SW 1271 (cell line): ENCODE results near the gene ARID1B.

ENCODE experiments used
- DNase-seq, 2 experiments: peaks; one replicate each; lab custom pipeline; 2025; lab: John Stamatoyannopoulos, UW

Gene ARID1B

DNA sequence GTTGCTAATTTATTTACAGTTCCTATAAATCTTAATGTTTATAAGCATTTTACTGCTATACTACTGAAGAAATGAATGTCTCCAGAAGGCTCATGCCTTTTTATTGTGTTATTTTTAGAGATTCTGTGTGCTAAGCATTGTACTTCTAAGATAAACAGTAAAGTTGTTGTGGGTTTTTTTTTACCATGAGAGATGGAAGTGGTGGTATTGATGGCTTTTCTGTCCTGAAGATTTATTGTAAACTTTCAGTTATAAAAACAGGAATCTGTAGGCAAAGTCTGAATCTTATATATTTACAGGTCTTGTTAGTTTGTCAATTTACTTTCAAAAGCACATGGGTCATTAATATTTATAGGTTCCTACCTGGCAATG lies 299.3 kb downstream of the ARID1B start:
- no peak for DNase-seq

- DNase-seq: no peak
Observed at GRCh38 chr6:157077251-157077650, 300.1 kb downstream of the ARID1B start.

DNA sequence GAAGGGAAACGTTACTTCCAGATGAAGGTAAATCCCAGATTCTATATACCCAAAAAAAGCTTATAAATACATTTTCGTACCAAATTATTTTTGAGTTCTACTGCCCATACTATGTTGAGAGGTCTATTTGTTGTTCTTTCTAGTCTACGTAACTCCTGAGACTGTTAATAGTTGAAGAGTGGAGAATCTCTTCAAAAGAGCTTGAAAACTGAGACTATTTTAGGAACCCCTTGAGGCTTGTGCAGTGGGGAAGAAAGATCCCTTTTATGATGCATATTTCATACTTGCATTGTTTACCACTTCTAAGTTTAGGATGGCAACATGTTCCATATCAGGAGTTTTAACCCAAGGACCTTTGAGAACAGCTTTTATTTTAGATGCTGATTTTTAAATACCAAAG lies 301.1 kb downstream of the ARID1B start:
- no peak for DNase-seq

GRCh38 chr6:157079277-157079676 lies 302.1 kb downstream of the ARID1B start:
- DNase-seq: no peak

DNA sequence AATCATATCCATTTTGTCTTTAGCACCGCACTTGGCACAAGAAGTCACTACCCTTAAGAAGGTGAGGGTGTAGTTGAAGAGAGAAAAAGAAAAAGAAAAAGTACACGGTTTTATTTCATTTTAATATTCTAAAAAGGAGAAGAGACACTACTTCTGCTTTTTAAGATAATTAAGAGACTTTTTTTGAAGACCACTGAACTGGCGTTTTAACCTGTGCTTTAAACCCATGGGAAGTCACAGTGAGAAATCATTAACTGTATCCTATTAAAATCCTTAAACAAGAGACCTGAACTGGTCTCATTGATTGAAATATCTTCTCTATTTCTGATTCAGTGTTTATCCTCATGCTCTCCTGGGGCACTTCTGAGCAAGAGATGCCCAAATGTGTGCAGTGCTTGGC lies 302.6 kb downstream of the ARID1B start:
- no peak for DNase-seq

GRCh38 chr6:157080986-157081391 lies 303.8 kb downstream of the ARID1B start:
- no peak for DNase-seq

DNA sequence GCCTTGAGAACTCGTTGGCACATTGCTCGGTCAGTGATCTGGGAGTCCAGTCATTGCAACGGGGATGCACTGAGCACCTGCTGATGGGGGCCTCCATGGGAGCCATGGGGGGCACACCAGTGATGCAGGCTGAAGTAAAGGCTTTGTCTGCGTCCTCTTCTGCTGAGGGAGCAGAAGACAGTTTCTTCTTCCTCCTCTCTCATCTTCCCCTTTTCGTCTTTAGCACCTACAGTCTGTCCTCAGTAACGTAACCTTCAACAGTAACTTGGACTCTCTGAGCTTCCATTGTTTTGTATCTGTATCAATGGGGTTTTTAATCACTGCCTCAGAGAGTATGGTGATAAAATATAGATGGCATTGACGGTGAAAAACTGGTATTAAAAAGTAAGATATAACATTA lies 306.2 kb downstream of the ARID1B start:
- DNase-seq: no peak

DNA sequence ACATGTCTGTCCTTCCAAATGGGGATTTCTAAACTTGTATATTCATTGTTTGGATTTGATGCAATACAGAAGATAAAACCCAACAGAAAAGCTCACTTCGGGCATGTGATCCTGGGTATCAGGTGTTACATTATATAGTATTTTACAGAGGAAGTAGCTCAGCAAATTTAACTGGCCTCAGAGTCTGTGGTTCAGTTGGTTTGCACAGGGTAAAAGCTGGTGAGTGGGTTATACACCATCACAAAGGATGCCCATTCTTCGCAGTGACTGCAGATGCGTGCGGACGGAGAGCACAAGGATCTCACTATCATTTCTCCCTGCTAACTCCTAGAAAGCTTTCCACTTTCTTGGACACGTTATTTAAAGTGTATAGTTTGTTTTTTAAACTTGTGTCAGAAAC lies 309.5 kb downstream of the ARID1B start:
- DNase-seq: no peak

DNA sequence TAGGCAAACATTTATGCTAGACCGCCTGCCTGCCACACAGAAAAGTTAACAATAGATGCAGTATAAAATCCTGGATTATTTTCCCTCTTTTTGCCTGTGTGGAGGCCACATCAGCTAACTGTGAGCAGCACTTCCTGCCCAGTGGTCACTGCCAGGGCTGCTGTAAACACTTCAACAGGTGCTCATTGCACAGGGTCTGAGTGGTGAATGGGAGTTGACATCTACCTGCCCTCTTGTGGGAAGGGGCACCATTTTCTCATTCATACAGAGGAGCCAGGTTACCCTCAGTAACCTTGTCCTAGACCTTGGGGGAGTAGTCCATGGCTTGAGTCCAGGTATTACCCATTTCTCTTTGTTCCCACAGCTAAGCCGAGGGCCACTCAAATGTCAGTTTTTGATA lies 310.8 kb downstream of the ARID1B start:
- DNase-seq: no peak

GRCh38 chr6:157088841-157089240 lies 311.7 kb downstream of the ARID1B start:
- no peak for DNase-seq

DNA sequence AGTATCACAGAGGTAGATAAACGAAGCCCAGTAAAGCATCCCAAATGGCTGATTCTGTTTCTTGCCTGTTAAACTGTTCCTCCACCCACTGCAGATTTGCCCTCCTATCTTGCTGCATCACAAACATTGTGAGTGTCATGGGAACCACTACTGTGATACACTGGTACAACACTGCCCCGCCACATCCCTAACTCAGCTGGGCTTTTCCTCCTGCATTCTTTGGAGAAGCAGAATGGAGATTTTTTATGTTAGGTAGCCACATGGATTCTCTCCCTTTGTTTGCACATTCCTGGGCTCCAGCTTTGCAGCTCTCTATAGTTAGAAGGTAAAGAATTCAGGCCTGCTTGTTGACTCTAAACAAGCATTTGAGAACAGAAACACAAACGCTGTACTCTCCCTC lies 312.1 kb downstream of the ARID1B start:
- no peak for DNase-seq

- no peak for DNase-seq
Observed at GRCh38 chr6:157089851-157090250, 312.7 kb downstream of the ARID1B start.

DNA sequence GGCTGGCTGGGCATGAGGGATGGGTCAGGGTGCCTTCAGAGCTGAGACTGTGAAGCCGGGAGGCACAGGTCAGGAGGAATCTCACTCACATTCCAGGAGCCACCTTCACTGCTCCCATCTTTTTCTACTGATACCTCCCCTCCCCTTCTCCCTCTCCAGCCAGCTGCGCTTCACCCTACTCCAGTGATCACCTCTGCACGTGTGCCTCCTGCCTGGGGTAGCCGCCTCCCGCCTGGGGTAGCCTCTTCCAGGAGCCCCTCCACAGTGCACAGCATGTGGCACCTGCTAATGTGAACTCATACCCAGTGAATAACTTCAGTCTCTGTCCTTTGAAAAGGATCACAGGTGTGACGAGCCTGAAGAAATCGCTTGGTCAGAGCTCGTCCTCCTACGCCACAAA lies 313.6 kb downstream of the ARID1B start:
- no peak for DNase-seq

DNA sequence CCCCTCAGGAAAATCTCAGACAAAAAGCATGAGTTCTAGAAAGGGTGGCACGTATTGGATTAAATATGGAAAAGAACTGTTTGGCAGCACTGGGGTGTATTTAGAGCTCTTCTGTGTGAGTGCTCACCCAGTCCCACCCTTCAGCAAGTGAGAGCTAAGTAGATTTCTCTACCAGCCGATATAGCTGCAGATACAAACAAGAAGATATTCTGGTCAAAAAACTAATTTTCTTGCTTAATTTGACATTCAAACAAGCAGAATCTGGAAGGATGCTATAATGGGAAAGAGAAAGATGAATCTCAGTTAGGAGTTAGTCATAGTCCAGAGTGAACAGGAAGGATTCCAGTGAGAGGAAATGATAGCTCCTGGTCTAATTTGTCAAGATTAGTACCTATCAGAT lies 314.1 kb downstream of the ARID1B start:
- no peak for DNase-seq

DNA sequence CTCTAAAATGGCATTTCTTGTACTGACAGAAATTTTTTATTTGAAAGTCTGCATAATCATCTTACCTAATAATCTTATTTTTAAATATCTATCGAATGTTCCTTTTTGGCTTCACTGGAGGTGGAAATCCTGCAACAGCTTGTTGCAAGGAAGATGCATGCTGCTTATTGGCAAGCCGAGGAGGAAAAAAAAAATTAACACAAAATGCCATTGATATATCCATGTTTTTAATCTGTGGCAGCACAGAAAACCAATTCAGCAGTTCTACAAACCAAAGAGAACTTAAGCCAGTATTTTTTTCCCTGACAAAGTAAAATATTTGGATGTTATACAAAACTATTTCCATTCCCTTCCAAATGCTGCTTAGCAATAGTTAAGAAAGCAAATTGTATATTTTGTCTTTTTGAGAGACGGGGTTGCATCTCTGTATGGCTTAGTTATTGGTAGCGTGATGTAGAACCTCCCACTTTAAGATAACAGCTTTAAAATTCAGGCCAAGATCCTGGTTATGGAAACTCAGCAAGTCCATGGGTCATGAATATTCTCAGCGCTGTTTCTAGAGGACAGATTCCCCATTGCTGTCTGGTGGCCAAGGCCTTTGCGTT lies 314.8 kb downstream of the ARID1B start:
- DNase-seq: no peak

DNA sequence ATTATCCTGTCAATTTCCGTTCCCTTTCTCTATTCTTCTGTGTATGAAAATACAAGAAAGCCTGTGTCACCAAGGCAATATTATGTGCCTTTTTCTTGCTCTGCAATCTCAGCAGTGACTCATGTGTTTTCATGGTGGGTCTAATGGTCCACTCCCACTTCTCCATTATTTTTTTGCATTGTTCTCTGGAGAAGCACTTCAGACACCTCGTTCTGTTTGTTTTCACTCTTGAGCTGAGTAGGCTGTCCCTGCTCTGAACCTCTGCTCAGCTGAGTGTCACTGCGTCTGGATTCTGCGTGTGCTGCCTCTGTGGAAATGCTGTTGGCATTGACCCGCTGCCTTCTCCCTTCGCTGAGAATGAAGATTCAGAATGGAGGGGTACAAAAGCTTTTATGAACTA lies 315.6 kb downstream of the ARID1B start:
- no peak for DNase-seq

DNA sequence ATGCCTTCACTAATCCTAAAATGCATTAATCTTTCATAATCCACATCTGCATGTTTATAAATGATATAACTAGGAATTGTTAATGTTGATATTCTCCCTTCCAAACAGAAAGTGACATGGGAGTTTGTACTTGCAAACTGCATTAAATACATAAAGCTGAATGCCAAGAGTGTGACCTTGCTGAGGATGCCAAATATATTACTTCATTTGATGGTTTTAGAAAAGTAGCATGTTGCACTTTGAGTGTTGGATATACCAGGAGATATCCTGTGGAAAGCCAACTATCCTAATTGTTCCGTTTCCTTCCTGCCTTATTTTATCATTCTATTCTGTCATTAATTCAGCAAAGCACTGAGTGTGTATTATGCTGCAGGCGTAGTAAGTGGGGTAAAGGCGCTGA lies 316.4 kb downstream of the ARID1B start:
- no peak for DNase-seq

- DNase-seq: no peak
Observed at GRCh38 chr6:157094038-157094437, 316.9 kb downstream of the ARID1B start.

DNA sequence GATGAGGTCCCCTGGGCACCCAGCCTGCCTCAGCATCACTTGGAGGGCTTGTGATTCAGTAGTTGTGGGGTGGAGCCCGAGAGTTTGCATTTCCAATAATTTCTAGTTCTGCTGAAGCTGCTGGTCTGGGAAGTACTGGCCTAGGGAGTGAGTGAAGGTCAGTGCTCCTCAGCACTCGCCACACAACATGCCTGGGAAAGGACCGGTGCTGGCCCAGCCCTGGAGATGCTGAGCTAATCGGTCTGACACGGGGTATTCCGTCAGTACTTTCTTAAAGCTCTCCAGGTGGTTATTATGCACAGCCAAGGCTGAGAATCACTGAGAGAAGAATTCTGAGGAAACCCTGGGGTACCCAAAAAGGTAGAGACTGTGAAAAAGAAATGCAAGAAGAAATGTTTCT lies 317.9 kb downstream of the ARID1B start:
- no peak for DNase-seq

GRCh38 chr6:157095569-157095968 lies 318.4 kb downstream of the ARID1B start:
- DNase-seq: no peak

GRCh38 chr6:157096105-157096504 lies 318.9 kb downstream of the ARID1B start:
- no peak for DNase-seq

- no peak for DNase-seq
Observed at GRCh38 chr6:157096522-157096921, 319.3 kb downstream of the ARID1B start.

DNA sequence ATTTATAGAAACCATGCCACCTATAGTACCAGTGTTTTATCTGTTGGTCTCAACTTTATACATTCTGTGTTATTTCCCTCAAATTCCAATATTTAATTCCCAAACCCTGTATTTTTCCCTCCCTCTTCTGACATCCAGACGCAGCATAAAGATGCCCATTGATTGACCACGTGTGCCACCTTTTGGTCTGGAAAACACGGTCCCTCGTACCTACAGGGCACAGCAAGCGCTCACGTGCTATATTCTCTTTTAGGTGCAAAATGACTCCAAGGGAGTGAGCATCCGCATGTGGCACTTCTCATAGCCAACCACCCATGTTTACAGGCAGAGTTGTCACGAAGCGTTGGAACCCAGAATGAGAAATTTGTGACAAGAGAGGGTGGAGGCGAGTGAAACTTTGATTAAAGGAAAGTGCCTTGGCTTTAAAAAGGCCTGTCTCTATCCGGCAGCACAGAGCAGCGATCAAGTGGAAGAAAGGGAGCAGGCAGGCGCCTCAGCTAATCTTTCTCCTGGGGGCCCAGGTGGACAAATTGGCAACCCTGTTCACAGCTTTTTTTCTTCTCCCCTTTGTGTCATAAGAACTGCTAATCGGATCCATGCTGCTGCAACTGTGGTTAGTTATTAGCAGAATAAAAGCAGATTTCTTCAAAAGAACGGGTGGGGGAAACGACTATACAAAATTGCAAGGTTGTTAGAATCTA lies 320.2 kb downstream of the ARID1B start:
- no peak for DNase-seq

GRCh38 chr6:157098999-157099398 lies 321.8 kb downstream of the ARID1B start:
- DNase-seq: no peak
